Stimulated activated CD8-positive, alpha-beta memory T cell treated with anti-CD3 and anti-CD28 coated beads, Interleukin-2, amount 100 ng/mL, for 48 hours (primary cell): Measurements from ENCODE around the gene FBXW8.

Source experiments
- DNase-seq, 2 donors: peaks; one replicate each; pipeline ENCODE4 v3.0.0-alpha.2; 2020; ENCODE audit warnings: low read depth in 2 of 2

Gene FBXW8

GRCh38 chr12:117037289-117038022 lies 126.7 kb downstream of the FBXW8 start:
- DNase-seq = no peak

GRCh38 chr12:117038023-117038680 lies 127.4 kb downstream of the FBXW8 start:
- DNase-seq = no peak

GRCh38 chr12:117038919-117039318 lies 128.2 kb downstream of the FBXW8 start:
- no peak for DNase-seq

GRCh38 chr12:117039891-117040309 lies 129.2 kb downstream of the FBXW8 start:
- DNase-seq = no peak

- no peak for DNase-seq
These were observed 129.7 kb downstream of the FBXW8 start for GRCh38 chr12:117040496-117040895.

- no peak for DNase-seq
These were observed 131.0 kb downstream of the FBXW8 start for GRCh38 chr12:117041798-117042170.

- DNase-seq = no peak
These were observed 131.6 kb downstream of the FBXW8 start for GRCh38 chr12:117042171-117042842.

- DNase-seq = no peak
These were observed 132.1 kb downstream of the FBXW8 start for GRCh38 chr12:117042862-117043261.

GRCh38 chr12:117044311-117044710 lies 133.6 kb downstream of the FBXW8 start:
- DNase-seq = no peak

GRCh38 chr12:117044790-117045159 lies 134.0 kb downstream of the FBXW8 start:
- DNase-seq = no peak

GRCh38 chr12:117045160-117046010 lies 134.6 kb downstream of the FBXW8 start:
- DNase-seq = no peak

GRCh38 chr12:117046011-117046369 lies 135.2 kb downstream of the FBXW8 start:
- DNase-seq = no peak

- DNase-seq = no peak
These were observed 135.7 kb downstream of the FBXW8 start for GRCh38 chr12:117046425-117046824.

GRCh38 chr12:117046861-117047530 lies 136.2 kb downstream of the FBXW8 start:
- no peak for DNase-seq

GRCh38 chr12:117047810-117048584 lies 137.2 kb downstream of the FBXW8 start:
- DNase-seq = no peak

GRCh38 chr12:117048585-117048904 lies 137.8 kb downstream of the FBXW8 start:
- no peak for DNase-seq

- DNase-seq = no peak
These were observed 138.5 kb downstream of the FBXW8 start for GRCh38 chr12:117049295-117049694.

GRCh38 chr12:117050060-117050459 lies 139.3 kb downstream of the FBXW8 start:
- DNase-seq = no peak

- DNase-seq = no peak
These were observed 140.6 kb downstream of the FBXW8 start for GRCh38 chr12:117051380-117051779.

- DNase-seq = no peak
These were observed 141.8 kb downstream of the FBXW8 start for GRCh38 chr12:117052386-117053049.
